Heart left ventricle (tissue), 16 donors: ENCODE measurements around the gene PLEKHA6. TPM values are rescaled to one million over a fixed set of nuclear protein-coding genes. Genes with fewer than 3 reads are reported as not detected.
A peak's percentile ranks its signal among the peaks of the same experiment; 100 is the strongest.

Source experiments
- ATAC-seq, 4 donors: fragments of 200-7000 bp; cut with Tn5 transposase; one replicate each; pipeline ENCODE4 v1.9.1; 2020 to 2022; ENCODE audit warnings: moderate library complexity in 4 of 4, mild to moderate bottlenecking in 3 of 4, moderate number of reproducible peaks in 1 of 4
- DNase-seq, 5 donors: peaks; one replicate each; pipeline ENCODE4 v3.0.0-alpha.2; 2020
- H3K27ac ChIP-seq, 12 donors: fragments of 200-600 bp; sonication (generic) in 4 of 12; one replicate each; pipeline versions ENCODE4 v1.5.0 to v1.8.0; 2016 to 2022; ENCODE audit warnings: mild to moderate bottlenecking in 2 of 12
- H3K27me3 ChIP-seq, 9 donors: fragments of 200-600 bp; sonication (generic) in 2 of 9; one replicate each; pipeline versions ENCODE4 v1.5.1 to v1.8.0; 2016 to 2022; ENCODE audit warnings: mild to moderate bottlenecking in 3 of 9
- H3K36me3 ChIP-seq, 9 donors: fragments of 200-600 bp; sonication (generic) in 2 of 9; one replicate each; pipeline versions ENCODE4 v1.5.0 to v1.8.0; 2018 to 2022; ENCODE audit warnings: mild to moderate bottlenecking in 2 of 9
- H3K4me1 ChIP-seq, 12 donors: fragments of 200-600 bp; sonication (generic) in 4 of 12; one replicate each; pipeline versions ENCODE4 v1.5.0 to v1.8.0; 2016 to 2022; ENCODE audit warnings: mild to moderate bottlenecking in 3 of 12
- H3K4me3 ChIP-seq, 12 donors: fragments of 200-600 bp; sonication (generic) in 4 of 12; one replicate each; pipeline versions ENCODE4 v1.5.0 to v1.8.0; 2017 to 2022; ENCODE audit warnings: mild to moderate bottlenecking in 9 of 12, moderate library complexity in 4 of 12
- H3K9me3 ChIP-seq, 12 donors: fragments of 200-600 bp; sonication (generic) in 4 of 12; one replicate each; pipeline versions ENCODE4 v1.5.0 to v1.8.0; 2016 to 2022; ENCODE audit warnings: mild to moderate bottlenecking in 1 of 12
- CTCF ChIP-seq, 12 donors: fragments of 200-600 bp; sonication (generic) in 4 of 12; IDR thresholded peaks; one replicate each; pipeline versions ENCODE4 v1.5.0 to v1.8.0; 2018 to 2022; ENCODE audit warnings: antibody characterized with exemption in 12 of 12, mild to moderate bottlenecking in 5 of 12
- POLR2A ChIP-seq, 2 donors: fragments of 450-650 bp; IDR thresholded peaks; one replicate each; pipeline ENCODE4 v1.6.1; 2017; ENCODE audit warnings: antibody characterized with exemption in 2 of 2, mild to moderate bottlenecking in 2 of 2, moderate library complexity in 2 of 2
- WGBS, 4 donors: extraction: QIAGEN DNeasy Blood & Tissue Kit in 2 of 4; methylation state at CpG; one replicate each; pipeline versions ENCODE4 v1.1.5 to v1.1.7; 2013 to 2018; 5-methylcytosine and 5-hydroxymethylcytosine counted together
- intact Hi-C, 10 donors: fragments of 100-400 bp; cut with DNase I; formaldehyde crosslinking; loops; one replicate each; pipeline versions ENCODE4 v1.11.1 to v1.14.2; 2022
- polyA plus RNA-seq, 2 donors: library from polyadenylated mRNA; stranded (reverse); fragments of 200-250 nt; gene quantifications; one replicate each; pipeline ENCODE4 v1.2.3, GENCODE V29; 2013
- total RNA-seq, 9 donors: library from RNA; depleted of rRNA in 2 of 9; stranded (reverse); fragments of >200 nt in 2 of 9; fragmentation: NEBNext Ultra II Directional in 3 of 9; extraction: Animal tissue kit (Norgen Biotek cat#: 25700) in 3 of 9; gene quantifications; one replicate each; pipeline versions ENCODE4 v1.1.0 to v1.2.4, GENCODE V29; 2016 to 2023
- donor health status: ischemic (EF 13 %, LVEDD 7.1; RV severe dilation, severe dysfunction).
- donor health status: healthy with polysubstance abuse.
- donor health status: DM: no; HTN: yes; CAD: no.
- donor health status: DM: no; HTN: no; CAD: no.
- donor health status: ischemic (EF 25% LVEDD 6.9; RV normal size, moderate dysfunction).
- donor health status: ischemic (EF 25% LVEDD 5.7; RV mildly dilated, moderate dysfunction).
- donor health status: healthy.
- donor health status: DM: yes; HTN: yes; CAD: no.
- donor health status: ischemic (EF 35%, LVEDD 5.7; RV mildly dilated, moderate dysfunction).
- donor health status: nonischemic (EF 11% LVEDD 7.7; RV severe dilation, severe dysfunction).
- donor health status: DM: yes; HTN: yes; CAD: no.
- donor health status: PGD.
- donor health status: ischemic (EF 29% LVEDD 5.4; RV normal size, mild dysfunction).
- donor health status: nonischemic (EF 23%, LVEDD 6.1; RV moderate dilation, normal function).

The PLEKHA6 gene
- total and polyA plus RNA-seq, 11 donors, result 5.2 to 33.2 (median 18.9) TPM

DNA sequence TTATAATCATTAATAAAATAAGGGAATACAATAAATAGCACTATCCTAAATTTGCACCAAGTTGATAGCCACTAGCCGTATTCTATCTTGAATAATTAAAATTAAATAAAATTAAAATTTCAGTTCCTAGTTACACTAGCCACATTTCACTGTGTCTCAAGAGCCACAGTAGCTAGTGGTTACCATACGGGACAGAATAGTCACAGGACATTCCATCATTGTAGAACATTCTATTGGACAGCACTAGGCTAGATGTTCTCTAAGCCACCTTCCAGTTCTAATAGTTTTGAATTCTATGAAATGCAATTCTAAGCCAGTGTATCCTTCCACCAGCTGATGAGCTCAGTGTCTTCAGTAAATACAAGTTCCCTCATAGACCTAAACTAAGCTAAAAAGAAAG, 74.8 kb downstream of the PLEKHA6 start:
- 64 to 72% (median 70%) methylated on average over 2 of the region's 2 CpGs for WGBS, 4 donors
- H3K9me3 ChIP-seq, result no peaks in the 10 kb centered on the region
- H3K27me3 ChIP-seq, result no peaks in the 10 kb centered on the region
- peak in 3 of 4 donors; percentile 18 to 48 (median 22) for ATAC-seq
- H3K4me3 ChIP-seq, result peak overlapping the region in 2 of 12 donors; percentile 7 to 45
- peak overlapping the region in 11 of 12 donors; percentile 68 to 86 (median 81) for H3K27ac ChIP-seq
- H3K4me1 ChIP-seq, result peaks cover 9 to 99% (median 68%) of the 10 kb centered on the region in 12 donors
- no peak for DNase-seq
- H3K36me3 ChIP-seq, result no peaks in the 10 kb centered on the region
- no peak for TF ChIP-seq POLR2A (IDR thresholded peaks at IDR 0.05)
- intact Hi-C loops, result no loop called here

DNA sequence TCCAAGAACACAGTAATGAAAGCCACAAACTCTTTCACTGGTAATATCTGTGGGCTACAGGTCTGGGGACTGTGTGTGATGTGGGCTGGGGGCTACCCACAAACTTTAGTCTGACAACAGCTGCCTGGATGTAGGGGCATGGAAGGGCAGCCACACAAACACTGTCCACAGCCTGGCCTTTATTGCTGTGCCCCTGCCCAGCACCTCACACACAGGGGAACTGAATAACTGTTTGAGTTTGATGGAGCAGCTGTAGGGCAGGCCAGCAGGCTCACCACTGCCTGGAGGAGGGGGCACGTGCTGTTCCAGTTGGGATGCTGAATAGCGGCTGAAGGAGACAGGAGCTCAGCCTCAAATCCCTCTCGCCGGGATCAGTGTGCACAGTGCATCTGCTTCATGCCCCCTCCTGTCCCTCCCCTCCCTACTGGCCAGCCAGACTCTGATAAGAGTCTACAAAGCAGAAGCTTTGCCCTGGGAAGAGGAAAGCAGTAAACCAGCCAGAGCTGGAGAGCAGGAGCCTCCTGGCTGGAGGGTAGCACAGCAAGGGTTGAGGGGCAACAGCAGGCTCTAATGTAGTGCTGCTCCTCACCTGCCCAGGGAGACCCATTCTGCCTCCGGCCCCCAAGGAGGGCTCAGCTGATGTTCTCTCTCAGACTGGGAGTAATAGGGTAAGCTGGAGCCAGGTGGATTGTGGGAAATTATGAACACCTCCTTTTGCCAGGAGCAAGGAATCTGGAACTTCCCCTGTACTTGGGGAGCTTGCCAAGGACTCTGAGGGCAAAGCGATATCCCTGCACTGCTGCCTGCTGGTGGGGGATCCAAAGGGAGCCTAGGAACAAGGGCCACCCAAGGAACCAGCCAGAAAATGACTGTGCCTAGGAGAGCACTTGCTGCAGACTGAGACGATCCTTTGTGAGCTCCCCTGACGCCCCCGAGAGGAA, 75.7 kb downstream of the PLEKHA6 start:
- no peaks in the 10 kb centered on the region for H3K27me3 ChIP-seq
- H3K4me1 ChIP-seq, result peaks cover 8 to 99% (median 68%) of the 10 kb centered on the region in 12 donors
- ATAC-seq (peak; percentile 45 to 62 (median 50)), DNase-seq (peak in 3 of 5 donors; percentile 56 to 64 (median 61))
- 42 to 48% (median 44%) methylated on average over 5 to 9 of the region's 9 CpGs for WGBS, 4 donors
- H3K27ac ChIP-seq, result peak overlapping the region in 11 of 12 donors; percentile 64 to 86 (median 81)
- H3K36me3 ChIP-seq, result no peaks in the 10 kb centered on the region
- H3K9me3 ChIP-seq, result no peaks in the 10 kb centered on the region
- TF ChIP-seq POLR2A (IDR thresholded peaks at IDR 0.05), result no peak
- peak in 2 of 12 donors; percentile 18 for TF ChIP-seq CTCF (IDR thresholded peaks at IDR 0.05)
- H3K4me3 ChIP-seq, result peak overlapping the region in 2 of 12 donors; percentile 7 to 21
- intact Hi-C loops, result no loop called here

DNA sequence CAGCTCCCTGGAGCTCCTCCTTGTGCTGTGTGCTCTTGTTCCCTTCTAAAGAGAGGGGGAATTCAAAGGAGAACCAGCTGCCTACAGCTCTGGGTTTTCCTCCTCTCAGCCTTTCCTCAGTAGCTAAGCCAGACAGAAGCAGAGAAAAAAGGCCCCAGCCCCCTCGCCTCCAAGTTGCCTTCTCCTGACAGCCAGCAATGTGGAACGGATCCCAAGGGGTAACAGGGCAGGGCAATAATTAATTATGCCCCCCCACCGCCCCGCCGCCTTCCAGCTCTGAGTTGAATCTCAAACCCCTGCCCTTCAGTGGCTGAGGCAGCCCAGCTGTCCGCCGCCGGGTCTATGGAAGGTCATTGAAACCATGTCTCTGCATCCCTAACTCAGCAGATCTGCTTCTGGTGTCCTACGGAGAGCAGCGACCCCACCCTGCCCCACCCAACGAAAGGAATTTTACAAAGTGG, 76.9 kb downstream of the PLEKHA6 start:
- no peaks in the 10 kb centered on the region for H3K36me3 ChIP-seq
- H3K9me3 ChIP-seq, result no peaks in the 10 kb centered on the region
- no peaks in the 10 kb centered on the region for H3K27me3 ChIP-seq
- H3K4me3 ChIP-seq, result no peak overlapping the region
- intact Hi-C loops, result no loop called here
- peak overlapping the region in 9 of 12 donors; percentile 24 to 85 (median 65) for H3K27ac ChIP-seq
- ATAC-seq, result no peak
- TF ChIP-seq POLR2A (IDR thresholded peaks at IDR 0.05) (no peak), CTCF (IDR thresholded peaks at IDR 0.05) (no peak)
- no peak for DNase-seq
- 56 to 71% (median 67%) methylated on average over 7 to 11 of the region's 11 CpGs for WGBS, 4 donors
- peaks cover 0 to 98% (median 67%) of the 10 kb centered on the region in 12 donors for H3K4me1 ChIP-seq

DNA sequence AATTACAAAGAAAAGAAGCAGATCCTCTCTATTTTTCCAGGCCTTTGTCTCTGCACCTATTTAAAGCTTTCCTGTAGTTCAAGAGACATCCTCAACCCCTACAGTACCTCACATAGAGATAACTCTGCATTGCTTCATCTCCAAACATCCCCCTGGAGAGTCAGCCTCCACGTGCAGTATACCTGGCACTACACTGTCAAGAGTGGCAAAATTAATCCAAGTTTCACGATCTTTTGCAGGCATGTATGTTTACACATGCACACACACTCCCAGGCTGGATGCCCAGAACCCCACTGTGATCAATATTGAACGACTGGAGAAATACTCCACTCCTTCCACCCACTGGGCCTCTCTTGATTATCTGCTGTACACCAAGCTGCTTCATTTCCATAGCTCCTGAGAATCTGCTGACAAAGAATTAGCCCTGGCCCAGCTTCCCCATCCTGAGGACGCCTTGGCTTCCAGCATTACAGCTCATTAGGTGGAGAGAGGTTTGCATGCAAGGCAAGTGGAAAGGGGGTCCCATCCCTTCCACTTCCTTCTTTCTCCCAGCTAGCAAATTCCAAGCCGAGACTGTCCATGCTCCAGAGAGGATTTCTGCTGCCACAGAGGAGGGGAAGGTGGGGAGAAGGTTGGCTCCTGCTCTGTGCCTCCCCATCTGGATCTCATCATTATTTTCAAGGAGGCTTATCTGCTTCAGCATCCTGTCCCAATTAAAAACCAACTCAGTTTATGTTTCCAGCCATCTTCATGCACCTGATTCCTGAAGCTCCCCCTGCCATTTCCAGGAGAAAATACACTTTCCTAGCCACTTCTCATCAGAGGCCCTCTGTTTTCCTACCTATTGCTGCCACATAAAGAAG, 79.4 kb downstream of the PLEKHA6 start:
- ATAC-seq (no peak), DNase-seq (no peak)
- Histone ChIP-seq H3K9me3 (no peaks in the 10 kb centered on the region), H3K27me3 (no peaks in the 10 kb centered on the region), H3K4me3 (no peak overlapping the region), H3K27ac (peak overlapping the region in 1 of 12 donors; percentile 14), H3K4me1 (peaks cover 0 to 94% (median 61%) of the 10 kb centered on the region in 12 donors), H3K36me3 (no peaks in the 10 kb centered on the region)
- 53 to 70% (median 63%) methylated on average over 5 of the region's 5 CpGs for WGBS, 4 donors
- TF ChIP-seq POLR2A (IDR thresholded peaks at IDR 0.05) (no peak), CTCF (IDR thresholded peaks at IDR 0.05) (no peak)
- intact Hi-C loops, result no loop called here
